SK-N-SH (cell line): ENCODE measurements around the gene LLGL1. TPM values are rescaled to one million over a fixed set of nuclear protein-coding genes. Genes with fewer than 3 reads are reported as not detected.

ENCODE experiments used
- CTCF ChIA-PET: fragments of 300-600, 350-600 bp; formaldehyde crosslinking; extraction: SDS; loops from one replicate; lab custom pipeline; 2021; lab: Yijun Ruan, JAX
- POLR2A ChIA-PET: fragments of 350-600 bp; sonication (Branson Sonifier 250); formaldehyde crosslinking; extraction: SDS; loops from one replicate; lab custom pipeline; 2020; ENCODE audit warnings: antibody characterized with exemption, inconsistent platforms; lab: Yijun Ruan, JAX
- DNase-seq: peaks from one replicate; pipeline ENCODE4 v3.0.0; 2012
- H2AFZ ChIP-seq: fragments of 200-600 bp; sonication (generic); 2 replicates; pipeline ENCODE4 v1.8.1; 2016; ENCODE audit warnings: antibody characterized with exemption, mild to moderate bottlenecking, low read depth
- H3F3A ChIP-seq: fragments of 200-600 bp; sonication (generic); replicated peaks from 2 replicates; pipeline ENCODE3; 2016; ENCODE audit warnings: antibody characterized with exemption, mild to moderate bottlenecking; ENCODE audit not compliant: insufficient read depth
- H3K27ac ChIP-seq, 2 experiments: fragments of 200-500 bp in 1 of 2; fragments of 200-600 bp in 1 of 2; sonication (Bioruptor generic) in 1 of 2; sonication (generic), shearing (Covaris generic) in 1 of 2; 2 replicates each; pipeline versions ENCODE4 v1.5.1 to v1.6.1; 2014 to 2016; ENCODE audit warnings: low read depth in 2 of 2, inconsistent platforms in 1 of 2, low read length in 1 of 2, mild to moderate bottlenecking in 1 of 2, mixed read lengths in 1 of 2
- H3K27me3 ChIP-seq: fragments of 200-600 bp; sonication (generic), shearing (Covaris generic); 2 replicates; pipeline ENCODE4 v1.6.1; 2016; ENCODE audit warnings: mixed run types; ENCODE audit not compliant: insufficient read depth
- H3K36me3 ChIP-seq, 2 experiments: fragments of 200-500 bp in 1 of 2; fragments of 200-600 bp in 1 of 2; sonication (Bioruptor generic) in 1 of 2; sonication (generic) in 1 of 2; replicated peaks in 1 of 2; 2 replicates each; pipeline versions ENCODE3 to v1.5.1; 2014 to 2016; ENCODE audit warnings: low read length in 1 of 2, mild to moderate bottlenecking in 1 of 2; ENCODE audit not compliant: insufficient read depth in 2 of 2, control insufficient read depth in 1 of 2
- H3K4me1 ChIP-seq, 2 experiments: fragments of 200-500 bp in 1 of 2; fragments of 200-600 bp in 1 of 2; sonication (Bioruptor generic) in 1 of 2; sonication (generic), shearing (Covaris generic) in 1 of 2; 2 replicates each; pipeline versions ENCODE4 v1.5.1 to v1.6.1; 2014 to 2016; ENCODE audit warnings: low read depth in 1 of 2, low read length in 1 of 2, mixed run types in 1 of 2; ENCODE audit not compliant: insufficient read depth in 2 of 2, control insufficient read depth in 1 of 2
- H3K4me2 ChIP-seq: fragments of 200-600 bp; sonication (generic), shearing (Covaris generic); 2 replicates; pipeline ENCODE4 v1.6.1; 2017; ENCODE audit warnings: mixed run types
- H3K4me3 ChIP-seq, 2 experiments: fragments of 200-500 bp in 1 of 2; fragments of 200-600 bp in 1 of 2; sonication (Bioruptor generic) in 1 of 2; sonication (generic), shearing (Covaris generic) in 1 of 2; 2 replicates each; pipeline versions ENCODE4 v1.5.1 to v1.8.1; 2014 to 2016; ENCODE audit warnings: low read depth in 2 of 2, inconsistent platforms in 1 of 2, low read length in 1 of 2, mild to moderate bottlenecking in 1 of 2, mixed read lengths in 1 of 2, moderate library complexity in 1 of 2
- H3K79me2 ChIP-seq: fragments of 200-600 bp; sonication (generic); 2 replicates; pipeline ENCODE4 v1.8.1; 2017; ENCODE audit warnings: mild to moderate bottlenecking; ENCODE audit not compliant: insufficient read depth
- H3K9ac ChIP-seq: fragments of 200-600 bp; sonication (generic); 2 replicates; pipeline ENCODE4 v1.6.1; 2017; ENCODE audit warnings: mixed run types
- H3K9me2 ChIP-seq: fragments of 200-600 bp; sonication (generic); 2 replicates; pipeline ENCODE4 v1.6.1; 2017; ENCODE audit warnings: mixed run types
- H3K9me3 ChIP-seq: fragments of 200-600 bp; sonication (generic); 2 replicates; pipeline ENCODE4 v1.6.1; 2017; ENCODE audit warnings: mixed run types, mild to moderate bottlenecking, moderate library complexity
- H4K20me1 ChIP-seq: fragments of 200-600 bp; sonication (generic); 2 replicates; pipeline ENCODE4 v1.6.1; 2017; ENCODE audit warnings: mild to moderate bottlenecking, mixed run types; ENCODE audit not compliant: insufficient read depth
- CTCF ChIP-seq: fragments of 200-600 bp; sonication (generic); IDR thresholded peaks from 2 replicates; pipeline ENCODE4 v1.6.1; 2017; ENCODE audit warnings: antibody characterized with exemption, mild to moderate bottlenecking, moderate library complexity
- ELF1 ChIP-seq: IDR thresholded peaks from 2 replicates; pipeline ENCODE4 v1.4.0; 2012
- EZH2phosphoT487 ChIP-seq: fragments of 200-600 bp; sonication (generic); IDR thresholded peaks from 2 replicates; pipeline ENCODE4 v1.6.1; 2017; ENCODE audit warnings: low read depth, mixed run types, mild to moderate bottlenecking, antibody characterized with exemption, moderate library complexity, borderline replicate concordance
- FOSL2 ChIP-seq: IDR thresholded peaks from 2 replicates; pipeline ENCODE4 v1.4.0; 2012; ENCODE audit warnings: low read depth, mild to moderate bottlenecking, moderate library complexity, borderline replicate concordance
- FOXJ3 ChIP-seq: sonication (generic); formaldehyde crosslinking; IDR thresholded peaks from 2 replicates; pipeline ENCODE4 v1.5.1; 2020; ENCODE audit warnings: mild to moderate bottlenecking, missing genetic modification reagents
- FOXM1 ChIP-seq: IDR thresholded peaks from 2 replicates; pipeline ENCODE4 v1.4.0; 2012; ENCODE audit warnings: low read depth, mild to moderate bottlenecking
- IRF3 ChIP-seq: fragments of 150-350 bp; IDR thresholded peaks from 2 replicates; pipeline ENCODE4 v1.6.1; 2016; ENCODE audit warnings: mild to moderate bottlenecking, low read depth, low read length
- JUND ChIP-seq: IDR thresholded peaks from 2 replicates; pipeline ENCODE4 v1.4.0; 2012
- MAX ChIP-seq: IDR thresholded peaks from 2 replicates; pipeline ENCODE4 v1.4.0; 2012; ENCODE audit warnings: low read depth
- MEF2A ChIP-seq: IDR thresholded peaks from 2 replicates; pipeline ENCODE4 v1.4.0; 2012; ENCODE audit warnings: low read depth, borderline replicate concordance
- MXI1 ChIP-seq: IDR thresholded peaks from 2 replicates; pipeline ENCODE4 v1.6.1; 2012; ENCODE audit warnings: mild to moderate bottlenecking, low read depth, low read length, improper control_type of control experiment
- NFIC ChIP-seq: IDR thresholded peaks from 2 replicates; pipeline ENCODE4 v1.4.0; 2012; ENCODE audit warnings: borderline replicate concordance
- NRF1 ChIP-seq: IDR thresholded peaks from 2 replicates; pipeline ENCODE4 v1.6.1; 2012; ENCODE audit warnings: low read depth, mild to moderate bottlenecking, low read length
- PBX3 ChIP-seq: IDR thresholded peaks from 2 replicates; pipeline ENCODE4; 2012
- RAD21 ChIP-seq: IDR thresholded peaks from 2 replicates; pipeline ENCODE4 v1.6.1; 2012; ENCODE audit warnings: mild to moderate bottlenecking, low read length
- REST ChIP-seq: IDR thresholded peaks from 2 replicates; pipeline ENCODE4 v1.6.1; 2012; ENCODE audit warnings: mild to moderate bottlenecking, low read depth, low read length, moderate library complexity
- RXRA ChIP-seq: IDR thresholded peaks from 2 replicates; pipeline ENCODE4 v1.4.0; 2012; ENCODE audit warnings: low read depth, mild to moderate bottlenecking, borderline replicate concordance
- SIN3A ChIP-seq: IDR thresholded peaks from 2 replicates; pipeline ENCODE4 v1.6.1; 2012; ENCODE audit warnings: low read depth, mild to moderate bottlenecking, low read length, moderate library complexity, borderline replicate concordance
- SMC3 ChIP-seq: IDR thresholded peaks from 2 replicates; pipeline ENCODE4 v1.6.1; 2012; ENCODE audit warnings: low read depth, low read length, improper control_type of control experiment
- TAF1 ChIP-seq: IDR thresholded peaks from 2 replicates; pipeline ENCODE4 v1.6.1; 2012; ENCODE audit warnings: low read depth, mild to moderate bottlenecking, low read length, moderate library complexity, borderline replicate concordance
- TEAD4 ChIP-seq: IDR thresholded peaks from 2 replicates; pipeline ENCODE4 v1.4.0; 2012; ENCODE audit warnings: mild to moderate bottlenecking, borderline replicate concordance; ENCODE audit not compliant: insufficient read depth
- YY1 ChIP-seq: IDR thresholded peaks from 2 replicates; pipeline ENCODE4 v1.4.0; 2012; ENCODE audit warnings: low read depth, mild to moderate bottlenecking
- WGBS: methylation state at CpG from one replicate; pipeline ENCODE4 v1.1.6; 2017; ENCODE audit warnings: low lambda C conversion rate; 5-methylcytosine and 5-hydroxymethylcytosine counted together
- polyA plus RNA-seq, 3 experiments: library from polyadenylated mRNA; depleted of rRNA; stranded (reverse); fragments of >200 nt; gene quantifications; 2 replicates each; pipeline ENCODE4 v1.2.3, GENCODE V29; 2012

The LLGL1 gene
- polyA plus RNA-seq, 1 of the 3 experiments (the other 2 are of a cell fraction): 31.4 TPM

GRCh38 chr17:18251204-18251603 lies 25.8 kb downstream of the LLGL1 start:
- TF ChIP-seq MXI1 (no peak), MEF2A (no peak), YY1 (no peak), SMC3 (no peak), TAF1 (no peak), TEAD4 (no peak), REST (no peak), RXRA (no peak), IRF3 (no peak), NRF1 (no peak)
- TF ChIP-seq, all 33 proteins: peak for 0
- Histone ChIP-seq H3K9me3 (no peaks in the 10 kb centered on the region), H4K20me1 (peaks cover 27% of the 10 kb centered on the region), H3K36me3 (peaks cover 29 to 83% of the 10 kb centered on the region in 2 experiments), H3K9ac (no peak overlapping the region), H3K9me2 (no peaks in the 10 kb centered on the region), H3K4me2 (no peak overlapping the region), H3K4me3 (no peak overlapping the region), H3K27me3 (no peaks in the 10 kb centered on the region), H3K4me1 (no peaks in the 10 kb centered on the region), H3K27ac (no peak overlapping the region; a peak in 1 of 4 replicates), H2AFZ (no peak overlapping the region), H3K79me2 (peaks cover 14% of the 10 kb centered on the region), H3F3A (peaks cover 14% of the 10 kb centered on the region)
- WGBS: 95% methylated on average over 7 of the region's 15 CpGs
- ChIA-PET CTCF (no interaction called here), POLR2A (no interaction called here)
- no peak for DNase-seq

GRCh38 chr17:18252160-18252559 lies 26.7 kb downstream of the LLGL1 start:
- peaks cover 23% of the 10 kb centered on the region for H3K79me2 ChIP-seq
- H3K27ac ChIP-seq: no peak overlapping the region; a peak in 1 of 4 replicates
- peaks cover 14% of the 10 kb centered on the region for H3F3A ChIP-seq
- H3K4me3 ChIP-seq: no peak overlapping the region
- ChIA-PET POLR2A (no interaction called here), CTCF (no interaction called here)
- no peak for DNase-seq
- H4K20me1 ChIP-seq: peaks cover 36% of the 10 kb centered on the region
- no peaks in the 10 kb centered on the region for H3K27me3 ChIP-seq
- peaks cover 0 to 7% of the 10 kb centered on the region in 2 experiments; a peak in 1 of 4 replicates for H3K4me1 ChIP-seq
- H3K9ac ChIP-seq: no peak overlapping the region
- no peaks in the 10 kb centered on the region for H3K9me2 ChIP-seq
- H3K4me2 ChIP-seq: no peak overlapping the region
- TF ChIP-seq NFIC (no peak), SIN3A (no peak), MAX (no peak), ELF1 (no peak), TAF1 (no peak), YY1 (no peak), CTCF (no peak), FOXJ3 (CRISPR knock-in tag) (no peak), FOSL2 (no peak), RAD21 (no peak), EZH2phosphoT487 (no peak), FOXM1 (no peak), JUND (no peak), PBX3 (no peak)
- no peak overlapping the region for H2AFZ ChIP-seq
- 100% methylated on average over 1 of the region's 5 CpGs for WGBS
- peaks cover 29 to 82% of the 10 kb centered on the region in 2 experiments for H3K36me3 ChIP-seq
- no peaks in the 10 kb centered on the region for H3K9me3 ChIP-seq
